Rectal smooth muscle tissue (tissue), 1 donor: ENCODE measurements around the gene CDH19.

ENCODE experiments used
- H3K27ac ChIP-seq: one replicate; pipeline ENCODE4 v1.7.0; 2013; ENCODE audit warnings: low read depth, low read length, inconsistent platforms
- H3K27me3 ChIP-seq: one replicate; pipeline ENCODE4 v1.7.0; 2013; ENCODE audit warnings: low read length; ENCODE audit not compliant: control insufficient read depth, insufficient read depth
- H3K36me3 ChIP-seq: one replicate; pipeline ENCODE4 v1.7.0; 2013; ENCODE audit warnings: low read length; ENCODE audit not compliant: control insufficient read depth, insufficient read depth
- H3K4me1 ChIP-seq: one replicate; pipeline ENCODE4 v1.7.0; 2013; ENCODE audit warnings: low read length; ENCODE audit not compliant: control insufficient read depth, insufficient read depth
- H3K4me3 ChIP-seq: one replicate; pipeline ENCODE4 v1.7.0; 2013; ENCODE audit warnings: low read length
- H3K9ac ChIP-seq: one replicate; pipeline ENCODE4 v1.7.0; 2013; ENCODE audit warnings: low read length

The CDH19 gene

GRCh38 chr18:66603941-66604627, at the start of gene CDH19:
Gene CDH19 (minus strand): TSS chr18:66604090. CDS start chr18:66572204, 31,886 bp downstream.
- Histone ChIP-seq H3K4me3 (no peak within 1 kb of the TSS), H3K4me1 (no peaks in the 10 kb centered on the region), H3K9ac (no peak within 1 kb of the TSS), H3K27me3 (no peaks in the 10 kb centered on the region), H3K27ac (peak within 1 kb of the TSS; percentile 48), H3K36me3 (no peaks in the 10 kb centered on the region)

- H3K9ac ChIP-seq = no peak overlapping the region
- no peaks in the 10 kb centered on the region for H3K4me1 ChIP-seq
- no peaks in the 10 kb centered on the region for H3K27me3 ChIP-seq
- no peak overlapping the region for H3K4me3 ChIP-seq
- no peaks in the 10 kb centered on the region for H3K36me3 ChIP-seq
- H3K27ac ChIP-seq = no peak overlapping the region
Observed at GRCh38 chr18:66647671-66648070, 43.8 kb upstream of the CDH19 start.

GRCh38 chr18:66646609-66647008, 42.7 kb upstream of the CDH19 start:
- no peaks in the 10 kb centered on the region for H3K36me3 ChIP-seq
- H3K27me3 ChIP-seq = no peaks in the 10 kb centered on the region

GRCh38 chr18:66645983-66646382, 42.1 kb upstream of the CDH19 start:
- Histone ChIP-seq H3K27me3 (no peaks in the 10 kb centered on the region), H3K36me3 (no peaks in the 10 kb centered on the region), H3K27ac (no peak overlapping the region), H3K4me3 (no peak overlapping the region), H3K4me1 (no peaks in the 10 kb centered on the region), H3K9ac (no peak overlapping the region)

More at GRCh38 chr18:66646609-66647008, 42.7 kb upstream of the CDH19 start:
- no peak overlapping the region for H3K4me3 ChIP-seq
- no peaks in the 10 kb centered on the region for H3K4me1 ChIP-seq
- H3K9ac ChIP-seq = no peak overlapping the region
- no peak overlapping the region for H3K27ac ChIP-seq

- Histone ChIP-seq H3K9ac (no peak overlapping the region), H3K4me1 (no peaks in the 10 kb centered on the region), H3K27me3 (no peaks in the 10 kb centered on the region), H3K27ac (no peak overlapping the region), H3K4me3 (no peak overlapping the region), H3K36me3 (no peaks in the 10 kb centered on the region)
Observed at GRCh38 chr18:66641056-66641455, 37.2 kb upstream of the CDH19 start.

GRCh38 chr18:66640431-66640830, 36.5 kb upstream of the CDH19 start:
- Histone ChIP-seq H3K27me3 (no peaks in the 10 kb centered on the region), H3K27ac (no peak overlapping the region), H3K36me3 (no peaks in the 10 kb centered on the region), H3K4me1 (no peaks in the 10 kb centered on the region), H3K4me3 (no peak overlapping the region), H3K9ac (no peak overlapping the region)

GRCh38 chr18:66638856-66639629, 35.2 kb upstream of the CDH19 start:
- Histone ChIP-seq H3K27me3 (no peaks in the 10 kb centered on the region), H3K4me3 (no peak overlapping the region), H3K36me3 (no peaks in the 10 kb centered on the region), H3K9ac (no peak overlapping the region), H3K4me1 (no peaks in the 10 kb centered on the region), H3K27ac (no peak overlapping the region)

GRCh38 chr18:66635342-66635741, 31.5 kb upstream of the CDH19 start:
- Histone ChIP-seq H3K4me3 (no peak overlapping the region), H3K27me3 (no peaks in the 10 kb centered on the region), H3K27ac (no peak overlapping the region), H3K9ac (no peak overlapping the region), H3K4me1 (no peaks in the 10 kb centered on the region), H3K36me3 (no peaks in the 10 kb centered on the region)

GRCh38 chr18:66632756-66633155, 28.9 kb upstream of the CDH19 start:
- no peaks in the 10 kb centered on the region for H3K27me3 ChIP-seq
- H3K9ac ChIP-seq = no peak overlapping the region
- no peaks in the 10 kb centered on the region for H3K4me1 ChIP-seq
- H3K4me3 ChIP-seq = no peak overlapping the region
- no peak overlapping the region for H3K27ac ChIP-seq
- no peaks in the 10 kb centered on the region for H3K36me3 ChIP-seq

- H3K4me1 ChIP-seq = no peaks in the 10 kb centered on the region
- H3K27ac ChIP-seq = no peak overlapping the region
- no peaks in the 10 kb centered on the region for H3K27me3 ChIP-seq
- no peaks in the 10 kb centered on the region for H3K36me3 ChIP-seq
- H3K4me3 ChIP-seq = no peak overlapping the region
- H3K9ac ChIP-seq = no peak overlapping the region
Observed at GRCh38 chr18:66630831-66631230, 26.9 kb upstream of the CDH19 start.

- Histone ChIP-seq H3K27ac (no peak overlapping the region), H3K36me3 (no peaks in the 10 kb centered on the region), H3K27me3 (no peaks in the 10 kb centered on the region), H3K4me3 (no peak overlapping the region), H3K4me1 (no peaks in the 10 kb centered on the region), H3K9ac (no peak overlapping the region)
Observed at GRCh38 chr18:66623821-66624220, 19.9 kb upstream of the CDH19 start.

- H3K4me1 ChIP-seq = no peaks in the 10 kb centered on the region
- H3K27ac ChIP-seq = no peak overlapping the region
- H3K27me3 ChIP-seq = no peaks in the 10 kb centered on the region
- no peaks in the 10 kb centered on the region for H3K36me3 ChIP-seq
- H3K4me3 ChIP-seq = no peak overlapping the region
- no peak overlapping the region for H3K9ac ChIP-seq
Observed at GRCh38 chr18:66621816-66622576, 18.1 kb upstream of the CDH19 start.
